IPS-20b (cell line): Measurements from ENCODE around the gene CLCNKB.

ENCODE experiments used
- H3K27ac ChIP-seq: one replicate; pipeline ENCODE4 v1.5.1; 2013; ENCODE audit warnings: low read length
- H3K27me3 ChIP-seq: 2 replicates; pipeline ENCODE4 v1.6.1; 2013; ENCODE audit warnings: mild to moderate bottlenecking, low read length, inconsistent platforms; ENCODE audit not compliant: insufficient read depth
- H3K36me3 ChIP-seq: 2 replicates; pipeline ENCODE4 v1.6.1; 2013; ENCODE audit warnings: low read depth, mild to moderate bottlenecking, inconsistent platforms, low read length, moderate library complexity; ENCODE audit not compliant: insufficient read depth
- H3K4me1 ChIP-seq: 2 replicates; pipeline ENCODE4 v1.6.1; 2013; ENCODE audit warnings: mild to moderate bottlenecking, control low read depth, inconsistent platforms, low read length, moderate library complexity; ENCODE audit not compliant: insufficient read depth
- H3K4me3 ChIP-seq: 2 replicates; pipeline ENCODE4 v1.5.1; 2013; ENCODE audit warnings: mild to moderate bottlenecking, low read length, inconsistent platforms
- H3K9ac ChIP-seq: 2 replicates; pipeline ENCODE4 v1.6.1; 2013; ENCODE audit warnings: low read depth, mild to moderate bottlenecking, inconsistent platforms, low read length, moderate library complexity
- H3K9me3 ChIP-seq: 2 replicates; pipeline ENCODE4 v1.6.1; 2013; ENCODE audit warnings: mild to moderate bottlenecking, low read depth, low read length, inconsistent platforms; ENCODE audit not compliant: insufficient read depth

CLCNKB gene

DNA sequence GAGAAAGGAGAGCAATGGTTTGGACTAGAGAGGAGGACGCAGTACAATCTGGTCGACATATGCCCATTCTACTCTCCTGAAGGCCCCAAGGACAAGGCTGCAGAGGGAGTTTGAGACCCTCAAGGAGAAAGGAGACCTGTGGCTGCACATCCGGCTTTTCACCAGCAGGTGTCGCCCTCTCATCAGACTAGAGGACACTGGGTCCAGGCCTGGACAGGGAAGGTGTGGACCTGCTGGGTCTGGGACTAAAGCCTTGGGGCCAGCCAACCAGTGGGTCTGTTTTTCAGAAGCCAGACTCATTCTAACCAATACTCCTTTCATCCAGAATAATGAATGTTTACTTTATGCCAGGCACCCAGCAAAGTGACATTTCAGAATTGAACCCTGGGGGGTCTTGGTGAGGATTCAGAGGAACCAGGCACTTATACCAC is 34.5 kb upstream of the CLCNKB start:
- Histone ChIP-seq H3K4me3 (no peak overlapping the region), H3K27ac (no peak overlapping the region), H3K27me3 (no peaks in the 10 kb centered on the region; the same call in 1 of the 2 replicates), H3K9ac (no peak overlapping the region), H3K36me3 (no peaks in the 10 kb centered on the region), H3K9me3 (no peaks in the 10 kb centered on the region), H3K4me1 (peaks cover 9% of the 10 kb centered on the region; the same call in 1 of the 2 replicates)

DNA sequence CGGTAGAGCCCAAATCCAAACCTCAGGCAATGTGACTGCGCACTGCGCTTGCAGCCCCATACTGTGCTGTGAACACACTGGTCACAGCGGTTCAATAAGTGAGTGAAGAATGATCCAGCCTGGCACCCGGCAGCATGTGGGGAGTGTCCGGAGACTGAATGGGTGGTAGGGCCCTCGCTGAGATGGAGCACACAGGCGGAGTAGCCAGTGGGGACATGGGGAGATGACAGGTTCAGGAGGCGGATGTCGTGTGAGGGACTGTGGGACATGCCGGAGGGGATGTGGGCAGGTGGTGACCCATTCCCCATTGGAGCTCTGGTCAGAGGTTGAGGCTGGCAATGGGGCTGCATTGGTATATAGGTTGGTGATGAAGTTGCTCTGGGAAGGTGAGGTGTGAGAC is 33.9 kb upstream of the CLCNKB start:
- Histone ChIP-seq H3K27ac (no peak overlapping the region), H3K4me3 (no peak overlapping the region), H3K9ac (no peak overlapping the region), H3K9me3 (no peaks in the 10 kb centered on the region), H3K36me3 (no peaks in the 10 kb centered on the region), H3K27me3 (no peaks in the 10 kb centered on the region; the same call in 1 of the 2 replicates), H3K4me1 (peaks cover 9% of the 10 kb centered on the region; the same call in 1 of the 2 replicates)

DNA sequence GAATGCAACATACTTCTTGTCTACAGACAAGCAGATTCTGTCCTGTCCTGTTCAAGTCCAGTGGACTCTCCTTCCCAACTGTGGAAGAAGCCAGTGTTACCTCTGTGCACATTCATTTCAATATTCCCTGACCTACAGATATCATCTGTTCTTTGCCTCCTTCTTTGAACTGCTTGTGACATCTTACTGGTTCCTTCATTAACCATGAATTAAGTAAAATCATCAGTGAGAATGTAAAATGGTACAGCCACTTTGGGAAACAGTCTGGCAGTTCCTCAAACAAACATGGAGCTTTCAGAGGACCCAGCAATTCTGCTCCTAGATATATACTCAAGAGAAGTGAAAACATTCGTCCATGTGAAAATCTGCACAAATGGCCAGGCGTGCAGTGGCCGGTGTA is 32.7 kb upstream of the CLCNKB start:
- H3K27me3 ChIP-seq: no peaks in the 10 kb centered on the region; the same call in 1 of the 2 replicates
- no peaks in the 10 kb centered on the region for H3K36me3 ChIP-seq
- H3K9ac ChIP-seq: no peak overlapping the region
- H3K27ac ChIP-seq: no peak overlapping the region
- H3K4me3 ChIP-seq: no peak overlapping the region
- peaks cover 9% of the 10 kb centered on the region; the same call in 1 of the 2 replicates for H3K4me1 ChIP-seq
- H3K9me3 ChIP-seq: no peaks in the 10 kb centered on the region

DNA sequence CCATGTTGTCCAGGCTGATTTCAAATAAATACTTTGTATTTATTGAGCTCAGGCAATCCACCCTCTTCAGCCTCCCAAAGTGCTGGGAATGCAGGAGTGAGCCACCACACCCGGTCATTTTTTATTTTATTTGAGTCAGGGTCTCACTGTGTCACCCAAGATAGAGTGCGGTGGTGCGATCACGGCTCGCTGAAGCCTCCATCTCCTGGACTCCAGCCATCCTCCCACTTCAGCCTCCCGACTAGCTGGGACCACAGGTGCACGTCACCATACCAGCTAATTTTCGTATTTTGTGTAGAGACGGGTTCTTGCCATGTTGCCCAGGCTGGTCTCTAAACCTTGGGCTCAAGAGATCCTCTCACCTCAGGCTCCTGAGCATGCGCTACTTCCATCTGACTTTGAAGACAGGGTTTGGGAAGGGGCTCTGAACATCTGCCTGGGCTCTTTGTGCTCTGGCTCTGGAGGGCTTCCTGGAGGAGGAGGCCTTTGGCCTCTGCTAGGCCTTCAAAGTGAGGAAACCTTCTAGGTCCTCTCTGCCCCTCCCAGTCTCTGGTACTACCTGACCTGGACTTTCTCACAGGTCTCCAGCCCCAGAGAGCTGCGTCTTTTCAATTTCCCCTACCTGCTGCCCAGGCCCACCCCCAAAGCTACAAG is 31.5 kb upstream of the CLCNKB start:
- Histone ChIP-seq H3K9me3 (no peaks in the 10 kb centered on the region), H3K4me3 (peak overlapping the region; percentile 69; the same call in 1 of the 2 replicates), H3K27ac (peak overlapping the region; percentile 38), H3K4me1 (peaks cover 9% of the 10 kb centered on the region; the same call in 1 of the 2 replicates), H3K9ac (peak overlapping the region; percentile 76; the same call in 1 of the 2 replicates), H3K36me3 (no peaks in the 10 kb centered on the region), H3K27me3 (no peaks in the 10 kb centered on the region)

DNA sequence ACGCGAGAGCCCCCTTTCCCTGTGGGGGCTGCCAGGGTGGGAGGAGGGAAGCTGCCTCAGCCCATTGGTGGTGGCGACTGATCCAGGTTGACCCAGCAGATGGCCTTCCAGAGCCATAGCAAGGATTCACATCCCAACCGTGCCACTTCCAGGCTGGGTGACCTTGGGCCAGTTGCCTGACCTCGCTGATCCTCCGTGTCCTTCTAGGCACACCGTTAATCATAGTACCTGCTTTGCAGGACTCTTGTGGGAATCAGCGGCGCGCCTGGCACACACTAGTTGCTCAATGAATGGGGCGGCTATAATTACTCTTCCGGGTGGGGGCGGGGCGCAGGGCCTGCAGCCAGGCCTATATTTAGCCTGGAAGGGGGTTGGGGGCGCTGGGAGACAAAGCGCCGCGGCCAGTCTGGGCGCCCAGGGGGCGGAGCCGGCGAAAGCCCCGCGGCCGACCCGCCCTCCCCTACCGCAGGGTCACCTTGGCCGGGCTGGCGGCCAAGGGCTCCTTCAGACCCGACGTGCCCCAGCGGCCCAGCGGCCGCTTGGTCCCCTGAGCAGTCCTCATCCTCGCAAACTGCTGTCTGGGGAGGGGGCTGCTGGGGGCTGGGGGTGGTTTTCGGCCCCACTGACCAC is 30.9 kb upstream of the CLCNKB start:
- Histone ChIP-seq H3K9ac (peak overlapping the region; percentile 76; the same call in 1 of the 2 replicates), H3K4me1 (peaks cover 12% of the 10 kb centered on the region; the same call in 1 of the 2 replicates), H3K4me3 (peak overlapping the region; percentile 69), H3K9me3 (no peaks in the 10 kb centered on the region), H3K36me3 (no peaks in the 10 kb centered on the region), H3K27ac (peak overlapping the region; percentile 38), H3K27me3 (no peaks in the 10 kb centered on the region)

DNA sequence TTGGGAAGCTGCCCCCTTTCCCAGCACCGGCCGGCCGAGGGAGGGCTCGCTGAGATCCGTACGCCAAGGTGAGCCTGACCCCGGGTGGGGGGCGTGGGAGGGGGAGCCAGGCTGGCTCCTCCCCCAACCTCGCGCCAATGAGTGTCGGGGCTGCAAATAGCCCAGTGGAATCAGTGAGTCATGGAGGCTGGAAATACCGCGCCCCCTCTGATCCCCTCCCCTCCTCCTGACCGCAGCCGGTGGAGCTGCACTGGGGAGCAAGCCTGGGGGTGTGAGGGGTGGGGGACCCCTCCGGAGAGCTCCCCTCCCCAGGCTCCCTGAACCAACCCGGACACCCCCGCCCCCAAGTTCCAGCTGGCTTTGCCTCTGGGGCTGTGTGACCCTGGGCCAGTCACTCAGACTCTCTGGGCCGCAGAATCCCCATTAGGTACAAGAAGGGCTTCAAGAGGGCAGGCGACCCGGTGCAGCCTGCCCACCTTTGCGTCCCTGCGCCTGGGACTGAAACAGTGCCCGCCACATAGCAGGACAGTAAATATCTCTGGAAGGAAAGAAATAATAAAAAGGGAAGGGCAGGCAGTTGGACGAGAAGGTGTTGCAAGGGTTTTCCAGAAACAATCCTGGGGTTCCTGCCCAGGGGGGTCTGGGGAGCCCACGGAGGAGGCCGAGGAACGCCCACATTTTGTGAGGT is 30.2 kb upstream of the CLCNKB start:
- H3K9ac ChIP-seq: peak overlapping the region; percentile 76; the same call in 1 of the 2 replicates
- peak overlapping the region; percentile 69 for H3K4me3 ChIP-seq
- H3K4me1 ChIP-seq: peaks cover 12% of the 10 kb centered on the region; the same call in 1 of the 2 replicates
- peak overlapping the region; percentile 38 for H3K27ac ChIP-seq
- no peaks in the 10 kb centered on the region for H3K27me3 ChIP-seq
- no peaks in the 10 kb centered on the region for H3K9me3 ChIP-seq
- no peaks in the 10 kb centered on the region for H3K36me3 ChIP-seq

DNA sequence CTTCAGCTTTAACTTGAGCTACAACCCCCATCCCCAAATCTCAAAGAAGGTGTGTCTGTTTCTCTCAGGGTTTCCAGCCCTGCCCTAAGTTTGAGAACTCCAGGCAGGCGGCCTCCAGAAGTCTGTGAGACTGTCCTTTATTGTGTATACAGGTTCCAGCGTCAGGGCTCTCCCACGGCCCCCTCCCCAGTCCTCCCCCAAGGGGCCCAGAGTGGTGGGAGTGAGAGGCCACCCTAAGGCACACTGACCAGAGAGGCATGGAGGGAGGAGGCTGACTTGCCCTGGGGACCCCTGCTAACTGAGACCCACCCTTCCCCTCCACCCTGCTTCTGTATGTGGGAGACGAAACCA is 29.7 kb upstream of the CLCNKB start:
- peak overlapping the region; percentile 69; the same call in 1 of the 2 replicates for H3K4me3 ChIP-seq
- no peaks in the 10 kb centered on the region for H3K9me3 ChIP-seq
- H3K27ac ChIP-seq: peak overlapping the region; percentile 38
- no peaks in the 10 kb centered on the region for H3K36me3 ChIP-seq
- no peaks in the 10 kb centered on the region for H3K27me3 ChIP-seq
- H3K9ac ChIP-seq: peak overlapping the region; percentile 76; the same call in 1 of the 2 replicates
- peaks cover 12% of the 10 kb centered on the region; the same call in 1 of the 2 replicates for H3K4me1 ChIP-seq

DNA sequence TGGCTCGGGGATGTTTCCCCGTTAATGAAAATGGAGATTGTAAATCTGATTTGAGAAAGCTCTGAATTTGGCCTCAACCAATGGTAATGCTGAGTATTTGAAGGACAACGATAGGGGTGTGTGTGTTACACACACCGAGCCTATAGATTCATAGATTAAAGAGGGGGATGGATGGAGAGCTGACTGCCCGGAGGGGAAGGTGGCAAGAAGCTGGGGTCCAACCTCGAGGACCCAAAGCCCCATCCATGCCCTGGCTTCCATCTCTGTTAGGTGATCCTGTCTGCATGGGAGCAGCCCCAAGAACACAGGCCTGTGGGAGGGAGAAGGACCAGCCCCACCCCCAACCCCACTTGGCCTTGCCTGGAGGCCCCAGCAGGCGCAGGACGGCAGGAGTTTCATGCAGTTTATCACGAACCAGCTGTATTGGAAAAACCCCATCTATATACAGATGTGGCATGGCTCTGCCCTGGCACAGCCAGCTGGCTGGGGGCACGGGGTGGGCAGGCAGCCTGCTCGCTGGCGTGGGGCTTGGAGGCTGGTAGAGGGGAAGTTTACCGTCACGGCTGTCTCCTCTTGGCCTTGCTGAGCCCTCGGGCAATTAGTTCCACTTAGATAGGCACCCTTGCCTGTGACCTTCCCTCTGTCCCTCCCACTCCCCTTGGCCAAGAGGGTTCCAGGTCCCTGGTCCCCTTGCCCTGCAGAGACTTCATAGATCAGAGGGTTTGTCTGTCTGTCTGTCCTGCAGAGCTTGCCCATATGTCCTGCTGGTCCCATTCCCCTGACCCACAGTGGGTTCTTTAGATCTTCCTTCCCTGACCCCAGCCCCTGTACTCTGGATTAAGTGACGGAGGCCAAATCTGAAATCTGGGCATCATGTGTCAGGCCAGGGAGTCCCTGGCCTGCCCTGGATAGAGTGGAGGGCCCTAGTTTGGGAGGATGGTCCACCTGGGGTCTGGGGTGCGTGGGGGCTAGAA is 28.8 kb upstream of the CLCNKB start:
- no peaks in the 10 kb centered on the region for H3K27me3 ChIP-seq
- no peak overlapping the region for H3K27ac ChIP-seq
- peaks cover 12% of the 10 kb centered on the region; the same call in 1 of the 2 replicates for H3K4me1 ChIP-seq
- H3K9ac ChIP-seq: no peak overlapping the region
- H3K36me3 ChIP-seq: no peaks in the 10 kb centered on the region
- H3K4me3 ChIP-seq: no peak overlapping the region
- no peaks in the 10 kb centered on the region for H3K9me3 ChIP-seq

DNA sequence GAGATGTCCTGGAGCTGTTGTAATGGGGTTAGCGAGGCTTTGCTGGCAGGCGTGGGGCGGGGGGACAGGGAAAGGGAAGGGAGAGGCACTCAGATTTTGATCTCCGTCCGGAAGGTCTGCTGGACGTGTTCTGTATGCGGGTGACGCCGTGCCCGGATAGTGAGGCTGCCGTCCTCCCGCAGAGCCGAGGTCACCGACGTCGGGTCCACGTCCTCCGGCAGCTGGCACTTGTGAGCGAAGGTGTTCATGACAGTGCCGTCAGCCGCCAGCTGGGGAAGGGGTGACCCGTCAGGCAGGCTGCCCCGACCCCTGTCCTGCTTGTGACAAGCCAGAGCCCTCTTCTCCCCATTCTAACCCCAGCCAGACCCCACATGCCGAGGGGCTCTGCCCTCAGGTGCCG is 28.1 kb upstream of the CLCNKB start:
- no peak overlapping the region for H3K4me3 ChIP-seq

DNA sequence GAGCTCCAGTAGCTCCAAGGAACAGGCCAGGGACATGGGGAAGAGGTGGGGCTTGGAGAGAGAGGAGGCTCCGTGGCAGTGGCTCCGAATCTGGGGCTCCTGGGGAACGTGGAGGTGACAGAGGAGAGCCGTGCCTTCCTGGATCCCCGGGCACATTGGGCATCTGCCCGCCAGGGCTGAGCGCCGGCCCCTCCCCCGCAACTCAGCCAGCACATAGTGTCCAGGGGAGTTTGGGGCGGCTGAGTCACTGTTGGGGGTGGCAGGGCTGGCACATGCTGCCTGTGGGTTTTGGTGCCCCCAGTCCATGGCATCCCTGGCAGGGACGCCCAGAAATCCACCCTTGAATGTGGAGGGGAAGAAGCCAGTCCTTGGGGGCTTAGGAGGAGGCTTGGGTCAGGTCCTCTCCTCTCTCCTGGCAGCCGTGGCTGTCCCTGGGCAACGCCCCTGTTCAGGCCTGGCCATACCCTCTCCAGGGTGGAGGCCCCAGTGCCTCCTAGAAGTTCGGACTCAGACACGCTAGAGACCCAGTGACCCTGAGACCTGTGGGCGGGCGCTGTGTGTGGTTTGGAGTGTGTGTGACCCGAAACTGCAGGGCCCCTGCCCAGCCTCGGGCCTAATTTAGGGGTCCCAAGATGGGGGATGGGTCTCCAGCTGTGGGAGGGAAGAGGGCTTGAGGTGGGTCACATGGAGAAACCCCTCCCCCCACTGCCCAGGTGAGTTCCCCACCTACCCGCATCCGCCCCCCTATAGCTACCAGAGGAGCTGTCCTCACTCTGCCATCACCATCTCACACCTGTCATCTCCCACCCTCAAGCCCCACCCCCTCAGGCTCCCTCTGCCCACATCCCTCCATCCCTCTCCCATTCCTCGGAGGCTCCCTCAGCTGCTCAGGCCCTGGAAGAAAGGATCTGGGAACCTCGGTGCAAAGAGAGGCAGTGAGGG is 27.4 kb upstream of the CLCNKB start:
- no peak overlapping the region for H3K9ac ChIP-seq
- no peaks in the 10 kb centered on the region for H3K9me3 ChIP-seq
- peaks cover 2% of the 10 kb centered on the region; the same call in 1 of the 2 replicates for H3K27me3 ChIP-seq
- no peaks in the 10 kb centered on the region for H3K36me3 ChIP-seq
- H3K4me1 ChIP-seq: peaks cover 12% of the 10 kb centered on the region; the same call in 1 of the 2 replicates
- no peak overlapping the region for H3K27ac ChIP-seq
- no peak overlapping the region for H3K4me3 ChIP-seq

More for the DNA sequence above, 28.1 kb upstream of the CLCNKB start:
- H3K9me3 ChIP-seq: no peaks in the 10 kb centered on the region
- no peak overlapping the region for H3K9ac ChIP-seq
- H3K36me3 ChIP-seq: no peaks in the 10 kb centered on the region
- H3K27me3 ChIP-seq: no peaks in the 10 kb centered on the region
- no peak overlapping the region for H3K27ac ChIP-seq
- H3K4me1 ChIP-seq: peaks cover 12% of the 10 kb centered on the region; the same call in 1 of the 2 replicates
